HCT116 (cell line): Measurements from ENCODE around the gene INPPL1. TPM values are rescaled to one million over a fixed set of nuclear protein-coding genes. Genes with fewer than 3 reads are reported as not detected.

Experiments
- ATAC-seq: fragments of 200-7000 bp; cut with Tn5 transposase; 2 replicates; pipeline ENCODE4 v1.9.1; 2020; ENCODE audit warnings: mild to moderate bottlenecking, moderate library complexity
- BruUV-seq: library from RNA; stranded (reverse); fragments of 400-500 nt; replicated peaks from 2 replicates; lab custom pipeline; 2021; lab: Mats Ljungman, UMichigan
- CTCF ChIA-PET: fragments of 300-600 bp; sonication (Branson Sonifier 250); formaldehyde crosslinking; loops from one replicate; lab custom pipeline; 2021; ENCODE audit warnings: antibody characterized with exemption; lab: Charles Lee
- POLR2A ChIA-PET: fragments of 300-600, 350-600 bp; sonication (Branson Sonifier 250); formaldehyde crosslinking; loops from one replicate; lab custom pipeline; 2021; ENCODE audit warnings: antibody characterized with exemption; lab: Charles Lee
- RAD21 ChIA-PET, 2 experiments: fragments of 300-600 bp; sonication (Branson Sonifier 250); formaldehyde crosslinking; loops; one replicate each; lab custom pipeline; 2023; ENCODE audit warnings: low total read pairs in 2 of 2; ENCODE audit not compliant: uncharacterized antibody in 2 of 2, unreplicated experiment in 2 of 2, low non-redundant PET in 1 of 2; lab: Charles Lee
- DNase-seq: peaks from one replicate; pipeline ENCODE4 v3.0.0-alpha.2; 2010; ENCODE audit warnings: low read depth, low spot score
- H2AFZ ChIP-seq: fragments of 200-600 bp; shearing (Covaris generic), sonication (generic); 2 replicates; pipeline ENCODE4 v1.6.1; 2017; ENCODE audit warnings: low read depth, mixed run types, mixed read lengths, antibody characterized with exemption, low read length; ENCODE audit not compliant: poor library complexity, severe bottlenecking
- H3K27ac ChIP-seq: 2 replicates; pipeline ENCODE4 v1.5.1; 2012; ENCODE audit warnings: low read depth, low read length
- H3K27me3 ChIP-seq: fragments of 200-600 bp; sonication (generic); 2 replicates; pipeline ENCODE4 v1.6.1; 2016; ENCODE audit warnings: mixed run types, low read length, mixed read lengths; ENCODE audit not compliant: insufficient read depth
- H3K36me3 ChIP-seq, 2 experiments: fragments of 200-500 bp in 1 of 2; fragments of 200-600 bp in 1 of 2; sonication (Bioruptor generic) in 1 of 2; sonication (generic) in 1 of 2; 2 replicates each; pipeline versions ENCODE4 v1.5.1 to v1.6.1; 2014 to 2016; ENCODE audit warnings: low read length in 2 of 2, inconsistent platforms in 1 of 2, mixed read lengths in 1 of 2, mixed run types in 1 of 2; ENCODE audit not compliant: insufficient read depth in 2 of 2, control insufficient read depth in 1 of 2
- H3K4me1 ChIP-seq, 2 experiments: fragments of 200-600 bp in 1 of 2; sonication (generic) in 1 of 2; 2 replicates each; pipeline versions ENCODE4 v1.5.1 to v1.6.1; 2012 to 2017; ENCODE audit warnings: low read length in 2 of 2, inconsistent platforms in 1 of 2, mild to moderate bottlenecking in 1 of 2, mixed read lengths in 1 of 2, mixed run types in 1 of 2, moderate library complexity in 1 of 2; ENCODE audit not compliant: insufficient read depth in 2 of 2, control insufficient read depth in 1 of 2
- H3K4me2 ChIP-seq: fragments of 200-600 bp; sonication (generic); 2 replicates; pipeline ENCODE4 v1.6.1; 2017; ENCODE audit warnings: mixed run types, low read length, mixed read lengths
- H3K4me3 ChIP-seq, 2 experiments: fragments of 200-600 bp in 1 of 2; sonication (generic) in 1 of 2; replicated peaks in 1 of 2; 2 replicates each; pipeline ENCODE4 v1.5.1; 2011 to 2016; ENCODE audit warnings: low read length in 2 of 2, control low read depth in 1 of 2, low read depth in 1 of 2, mild to moderate bottlenecking in 1 of 2, mixed read lengths in 1 of 2, mixed run types in 1 of 2
- H3K79me2 ChIP-seq: fragments of 200-600 bp; sonication (generic); 2 replicates; pipeline ENCODE4 v1.6.1; 2017; ENCODE audit warnings: mild to moderate bottlenecking, mixed run types, low read length, moderate library complexity, mixed read lengths; ENCODE audit not compliant: insufficient read depth
- H3K9ac ChIP-seq: fragments of 200-600 bp; sonication (generic); 2 replicates; pipeline ENCODE4 v1.6.1; 2016; ENCODE audit warnings: low read length, mixed read lengths
- H3K9me2 ChIP-seq: fragments of 200-600 bp; sonication (generic), shearing (Covaris generic); 2 replicates; pipeline ENCODE4 v1.6.1; 2017; ENCODE audit warnings: mixed run types, mild to moderate bottlenecking, moderate library complexity; ENCODE audit not compliant: insufficient read depth
- H3K9me3 ChIP-seq, 2 experiments: fragments of 200-500 bp in 1 of 2; fragments of 200-600 bp in 1 of 2; sonication (Bioruptor generic) in 1 of 2; sonication (generic) in 1 of 2; 2 replicates each; pipeline ENCODE4 v1.6.1; 2014 to 2017; ENCODE audit warnings: low read length in 2 of 2, mixed read lengths in 2 of 2, inconsistent platforms in 1 of 2, low read depth in 1 of 2, mild to moderate bottlenecking in 1 of 2, mixed run types in 1 of 2, moderate library complexity in 1 of 2; ENCODE audit not compliant: control insufficient read depth in 1 of 2, insufficient read depth in 1 of 2
- H4K20me1 ChIP-seq: fragments of 200-600 bp; sonication (generic), shearing (Covaris generic); 2 replicates; pipeline ENCODE4 v1.6.1; 2017; ENCODE audit warnings: mixed run types, mild to moderate bottlenecking, moderate library complexity; ENCODE audit not compliant: insufficient read depth
- CEBPB ChIP-seq: IDR thresholded peaks from 2 replicates; pipeline ENCODE4 v1.6.1; 2012; ENCODE audit warnings: low read depth
- EGR1 ChIP-seq: IDR thresholded peaks from 2 replicates; pipeline ENCODE4 v1.6.1; 2012; ENCODE audit warnings: low read depth
- ELF1 ChIP-seq: IDR thresholded peaks from 2 replicates; pipeline ENCODE4 v1.6.1; 2012; ENCODE audit warnings: low read depth, borderline replicate concordance
- MAX ChIP-seq: IDR thresholded peaks from 2 replicates; pipeline ENCODE4 v1.6.1; 2012
- POLR2A ChIP-seq: IDR thresholded peaks from 2 replicates; pipeline ENCODE4 v1.7.0; 2011; ENCODE audit warnings: borderline replicate concordance; ENCODE audit not compliant: insufficient read depth, insufficient read length; ENCODE audit errors: extremely low read depth
- POLR2AphosphoS5 ChIP-seq: IDR thresholded peaks from 2 replicates; pipeline ENCODE4 v1.6.1; 2011; ENCODE audit warnings: mild to moderate bottlenecking, low read depth, low read length, moderate library complexity
- RAD21 ChIP-seq: IDR thresholded peaks from 2 replicates; pipeline ENCODE4 v1.6.1; 2012; ENCODE audit warnings: low read depth, mild to moderate bottlenecking
- REST ChIP-seq: IDR thresholded peaks from 2 replicates; pipeline ENCODE4 v1.6.1; 2012; ENCODE audit warnings: low read depth
- SIN3A ChIP-seq: IDR thresholded peaks from 2 replicates; pipeline ENCODE4 v1.6.1; 2012; ENCODE audit warnings: low read depth
- SP1 ChIP-seq: IDR thresholded peaks from 2 replicates; pipeline ENCODE4 v1.6.1; 2012; ENCODE audit warnings: low read depth
- TCF7L2 ChIP-seq: IDR thresholded peaks from 2 replicates; pipeline ENCODE4 v1.7.0; 2011; ENCODE audit warnings: borderline replicate concordance, inconsistent platforms; ENCODE audit not compliant: insufficient read depth, insufficient read length; ENCODE audit errors: extremely low read depth
- ZFX ChIP-seq: fragments of 450-650 bp; IDR thresholded peaks from 2 replicates; pipeline ENCODE4 v1.6.1; 2017
- ZNF274 ChIP-seq: fragments of 200-500 bp; sonication (Bioruptor generic); IDR thresholded peaks from 2 replicates; pipeline ENCODE4 v1.6.1; 2014; ENCODE audit warnings: mild to moderate bottlenecking, low read depth, low read length, inconsistent platforms
- intact Hi-C: fragments of 100-400 bp; cut with micrococcal nuclease; formaldehyde crosslinking; loops from 2 replicates; pipeline ENCODE4 v1.10.0; 2022
- total RNA-seq: library from RNA; stranded (reverse); gene quantifications from one replicate; pipeline ENCODE4 v1.2.1, GENCODE V29; 2021; ENCODE audit not compliant: unreplicated experiment

Gene INPPL1
- total RNA-seq, 1 experiment from 2014 or later, result 132 TPM

GRCh38 chr11:72208281-72208680 is 16.3 kb upstream of the INPPL1 start (continued):
- TF ChIP-seq ELF1, result no peak
- TF ChIP-seq POLR2A, result no peak
- TF ChIP-seq SP1, result no peak
- no peak for TF ChIP-seq REST
- TF ChIP-seq EGR1, result no peak
- TF ChIP-seq MAX, result no peak
- no peak for TF ChIP-seq ZFX
- TF ChIP-seq, all 23 proteins: peak for 0

GRCh38 chr11:72209101-72209500 is 15.5 kb upstream of the INPPL1 start:
- no peaks in the 10 kb centered on the region for H3K36me3 ChIP-seq
- H3K27me3 ChIP-seq, result no peaks in the 10 kb centered on the region
- H3K4me2 ChIP-seq, result no peak overlapping the region
- ChIA-PET POLR2A (no interaction called here), CTCF (no interaction called here), RAD21 (no interaction called here)
- no TSS peak for BruUV-seq
- no peak overlapping the region for H3K4me3 ChIP-seq
- H4K20me1 ChIP-seq, result no peaks in the 10 kb centered on the region
- no peaks in the 10 kb centered on the region for H3K4me1 ChIP-seq
- DNase-seq (no peak), ATAC-seq (no peak)
- H3K9me3 ChIP-seq, result no peaks in the 10 kb centered on the region
- H3K9ac ChIP-seq, result no peak overlapping the region
- H2AFZ ChIP-seq, result no peak overlapping the region
- TF ChIP-seq MAX (no peak), POLR2A (no peak), EGR1 (no peak), CEBPB (no peak), SIN3A (no peak), TCF7L2 (no peak), POLR2AphosphoS5 (no peak), RAD21 (no peak), ZNF274 (no peak)
- no peak overlapping the region for H3K27ac ChIP-seq
- no peaks in the 10 kb centered on the region for H3K79me2 ChIP-seq
- no peaks in the 10 kb centered on the region for H3K9me2 ChIP-seq
- intact Hi-C loops, result no loop called here
